ENCODE results near the gene RNF144A.

The RNF144A gene

DNA sequence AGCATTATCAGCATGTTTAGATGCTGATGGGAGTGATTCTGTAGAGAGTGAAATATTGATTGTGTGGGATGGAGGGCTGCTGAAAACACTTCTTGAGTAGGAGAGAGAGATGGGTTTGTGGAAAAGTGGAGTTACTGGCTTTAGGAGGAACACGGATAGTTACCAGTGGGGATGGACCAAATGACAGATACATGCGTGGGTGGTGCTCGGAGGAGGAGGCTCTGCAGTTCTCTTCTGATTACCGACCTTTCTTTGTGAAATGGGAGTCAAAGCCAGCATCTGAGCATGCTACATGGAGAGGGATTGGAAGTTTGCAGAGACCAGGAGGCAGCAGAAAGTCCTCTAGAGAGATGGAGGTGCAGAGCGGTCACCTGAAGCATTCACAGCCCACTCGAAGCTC, 26.3 kb downstream of the RNF144A start:
- H3K27me3 ChIP-seq (replicated peaks): no peaks in the 10 kb centered on the region
- no peaks in the 10 kb centered on the region for H3K36me3 ChIP-seq (replicated peaks)
- H3K4me3 ChIP-seq (ENCODE audit: low read depth, low read length): no peak overlapping the region
- TF ChIP-seq, protein P1, sequence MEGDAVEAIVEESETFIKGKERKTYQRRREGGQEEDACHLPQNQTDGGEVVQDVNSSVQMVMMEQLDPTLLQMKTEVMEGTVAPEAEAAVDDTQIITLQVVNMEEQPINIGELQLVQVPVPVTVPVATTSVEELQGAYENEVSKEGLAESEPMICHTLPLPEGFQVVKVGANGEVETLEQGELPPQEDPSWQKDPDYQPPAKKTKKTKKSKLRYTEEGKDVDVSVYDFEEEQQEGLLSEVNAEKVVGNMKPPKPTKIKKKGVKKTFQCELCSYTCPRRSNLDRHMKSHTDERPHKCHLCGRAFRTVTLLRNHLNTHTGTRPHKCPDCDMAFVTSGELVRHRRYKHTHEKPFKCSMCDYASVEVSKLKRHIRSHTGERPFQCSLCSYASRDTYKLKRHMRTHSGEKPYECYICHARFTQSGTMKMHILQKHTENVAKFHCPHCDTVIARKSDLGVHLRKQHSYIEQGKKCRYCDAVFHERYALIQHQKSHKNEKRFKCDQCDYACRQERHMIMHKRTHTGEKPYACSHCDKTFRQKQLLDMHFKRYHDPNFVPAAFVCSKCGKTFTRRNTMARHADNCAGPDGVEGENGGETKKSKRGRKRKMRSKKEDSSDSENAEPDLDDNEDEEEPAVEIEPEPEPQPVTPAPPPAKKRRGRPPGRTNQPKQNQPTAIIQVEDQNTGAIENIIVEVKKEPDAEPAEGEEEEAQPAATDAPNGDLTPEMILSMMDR (IDR thresholded peaks at IDR 0.05; ENCODE audit: low read depth, low read length, missing control alignments): no peak
- no peak for DNase-seq
- in situ Hi-C loops (cut with HindIII; ENCODE audit: low pct_ligation_motif_present, low sequenced_read_pairs): no loop called here
- no peak overlapping the region for H3K27ac ChIP-seq

DNA sequence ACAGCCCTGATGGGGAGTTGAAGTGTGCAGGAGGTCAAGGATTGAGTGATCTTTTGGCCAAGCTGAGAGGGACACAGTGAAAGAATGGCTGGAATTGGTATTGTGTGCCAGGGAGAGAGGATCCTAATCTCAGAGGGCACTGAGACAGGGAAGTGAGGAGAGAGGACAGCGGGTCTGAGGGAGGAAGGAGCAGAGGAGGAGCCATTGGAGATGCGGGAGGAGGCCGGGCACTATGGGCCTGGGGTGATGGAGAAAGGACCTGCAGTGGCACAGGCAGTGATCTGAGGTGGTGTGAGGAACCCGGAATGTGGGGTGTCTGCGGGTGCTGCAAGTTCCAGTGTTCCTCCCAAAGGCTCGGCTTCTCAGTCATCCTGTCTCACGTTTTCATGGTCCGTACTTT, 26.8 kb downstream of the RNF144A start:
- in situ Hi-C loops (cut with HindIII; ENCODE audit: low pct_ligation_motif_present, low sequenced_read_pairs): no loop called here
- no peaks in the 10 kb centered on the region for H3K27me3 ChIP-seq (replicated peaks)
- TF ChIP-seq, protein P1 (IDR thresholded peaks at IDR 0.05; ENCODE audit: low read depth, low read length, missing control alignments): no peak
- no peak overlapping the region for H3K4me3 ChIP-seq (ENCODE audit: low read depth, low read length)
- no peak for DNase-seq
- H3K27ac ChIP-seq: no peak overlapping the region
- H3K36me3 ChIP-seq (replicated peaks): no peaks in the 10 kb centered on the region

DNA sequence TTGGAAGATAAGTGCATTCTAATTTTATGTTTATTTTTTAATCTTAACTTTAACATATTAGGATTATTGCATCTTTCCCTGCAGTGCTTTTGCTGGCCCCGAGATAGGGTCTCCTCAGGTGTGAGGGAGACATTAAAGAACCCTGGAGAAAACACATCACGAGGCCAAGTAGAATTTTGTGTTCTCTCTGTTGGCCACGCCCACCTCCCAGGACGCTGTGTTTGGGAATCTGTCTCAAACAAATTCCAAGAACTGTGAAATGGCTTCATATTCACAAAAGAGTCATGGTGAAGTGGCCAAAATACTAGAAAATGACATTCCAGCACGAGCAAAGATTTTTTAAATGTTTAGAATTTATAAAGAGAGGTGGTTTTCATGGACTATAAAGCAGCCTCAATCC, 27.3 kb downstream of the RNF144A start:
- Histone ChIP-seq H3K27ac (no peak overlapping the region), H3K4me3 (ENCODE audit: low read depth, low read length) (no peak overlapping the region), H3K27me3 (replicated peaks) (no peaks in the 10 kb centered on the region), H3K36me3 (replicated peaks) (no peaks in the 10 kb centered on the region)
- in situ Hi-C loops (cut with HindIII; ENCODE audit: low pct_ligation_motif_present, low sequenced_read_pairs): no loop called here
- DNase-seq: no peak
- TF ChIP-seq, protein P1 (IDR thresholded peaks at IDR 0.05; ENCODE audit: low read depth, low read length, missing control alignments): no peak

DNA sequence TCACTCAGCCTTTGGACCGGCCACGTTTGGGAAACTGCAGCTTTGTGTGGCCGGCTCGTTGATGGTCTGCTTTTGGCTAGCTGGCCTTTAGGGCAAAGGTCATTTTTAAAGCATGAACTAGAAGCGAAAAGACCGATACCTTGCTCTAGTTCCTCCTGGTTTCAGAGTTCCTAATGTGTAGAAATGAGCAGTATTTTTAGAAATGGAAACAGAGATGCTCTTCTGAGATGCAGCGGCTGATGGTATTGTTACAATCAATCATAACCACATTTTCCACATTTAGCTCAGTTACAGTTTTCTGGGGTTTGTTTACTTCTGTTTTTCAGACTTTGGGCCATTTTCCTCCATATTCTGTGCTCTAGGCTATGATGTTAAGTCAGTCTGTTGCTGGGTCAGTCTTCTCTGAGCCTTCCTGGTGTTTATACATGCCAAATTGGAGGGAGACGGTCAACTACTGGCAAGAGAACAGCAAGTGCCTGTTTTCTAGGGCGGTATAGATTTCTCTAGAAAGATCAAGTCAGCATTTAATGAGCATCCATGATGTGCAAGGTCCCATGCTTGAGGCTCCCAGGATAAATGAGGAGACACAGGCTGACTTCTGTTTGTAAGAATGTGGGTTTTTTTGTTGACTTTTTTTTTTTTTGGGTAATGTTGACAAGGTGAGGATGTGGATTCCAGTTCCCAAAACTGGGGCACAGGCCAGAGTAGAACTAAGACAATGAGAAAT, 28.0 kb downstream of the RNF144A start:
- H3K36me3 ChIP-seq (replicated peaks): no peaks in the 10 kb centered on the region
- in situ Hi-C loops (cut with HindIII; ENCODE audit: low pct_ligation_motif_present, low sequenced_read_pairs): no loop called here
- no peaks in the 10 kb centered on the region for H3K27me3 ChIP-seq (replicated peaks)
- TF ChIP-seq, protein P1 (IDR thresholded peaks at IDR 0.05; ENCODE audit: low read depth, low read length, missing control alignments): no peak
- no peak for DNase-seq
- no peak overlapping the region for H3K4me3 ChIP-seq (ENCODE audit: low read depth, low read length)
- H3K27ac ChIP-seq: no peak overlapping the region

DNA sequence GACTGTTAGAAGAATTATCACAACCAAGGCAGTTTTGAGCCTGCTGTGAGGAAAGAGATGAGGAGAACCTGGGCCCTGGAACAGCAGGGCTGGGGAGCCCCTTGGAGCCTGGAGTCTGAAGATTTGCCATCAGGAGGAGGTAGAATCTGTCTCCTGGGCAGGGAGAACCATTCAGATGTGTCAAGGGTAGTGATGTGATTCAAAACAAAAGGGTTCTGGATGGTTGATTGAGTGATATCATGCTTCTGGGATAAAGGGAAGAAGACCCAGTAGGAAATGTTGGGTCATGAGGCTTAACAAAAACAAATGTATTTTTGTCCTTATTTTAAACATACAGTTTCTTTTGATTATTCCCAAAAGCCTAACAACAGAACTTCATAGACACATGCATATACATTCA, 28.6 kb downstream of the RNF144A start:
- in situ Hi-C loops (cut with HindIII; ENCODE audit: low pct_ligation_motif_present, low sequenced_read_pairs): no loop called here
- DNase-seq: no peak
- Histone ChIP-seq H3K4me3 (ENCODE audit: low read depth, low read length) (no peak overlapping the region), H3K27me3 (replicated peaks) (no peaks in the 10 kb centered on the region), H3K27ac (no peak overlapping the region), H3K36me3 (replicated peaks) (no peaks in the 10 kb centered on the region)
- TF ChIP-seq, protein P1 (IDR thresholded peaks at IDR 0.05; ENCODE audit: low read depth, low read length, missing control alignments): no peak

DNA sequence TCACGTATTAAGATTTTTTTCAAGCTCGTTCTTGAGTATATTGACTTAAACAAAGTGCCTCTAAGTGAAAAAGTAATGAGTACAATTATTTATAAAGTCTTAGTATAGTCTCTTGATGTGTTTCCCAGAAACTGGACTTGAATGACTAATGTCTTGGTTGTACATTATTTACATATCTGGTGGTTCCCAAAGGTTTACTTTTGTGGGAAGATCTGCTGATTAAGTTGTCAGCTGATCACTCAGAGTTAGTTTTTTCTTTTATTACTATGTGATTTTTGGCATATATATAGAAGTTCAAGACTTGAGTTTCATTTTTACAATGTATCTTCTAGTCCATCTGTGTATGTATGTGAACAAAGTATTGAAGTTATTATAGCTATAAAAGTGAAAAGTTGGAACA, 29.5 kb downstream of the RNF144A start:
- no peaks in the 10 kb centered on the region for H3K27me3 ChIP-seq (replicated peaks)
- H3K4me3 ChIP-seq (ENCODE audit: low read depth, low read length): no peak overlapping the region
- no peaks in the 10 kb centered on the region for H3K36me3 ChIP-seq (replicated peaks)
- in situ Hi-C loops (cut with HindIII; ENCODE audit: low pct_ligation_motif_present, low sequenced_read_pairs): no loop called here
- no peak overlapping the region for H3K27ac ChIP-seq
- DNase-seq: peak; percentile 49
- TF ChIP-seq, protein P1 (IDR thresholded peaks at IDR 0.05; ENCODE audit: low read depth, low read length, missing control alignments): no peak
